Loucy (cell line): Measurements from ENCODE around the gene MRTFA.

Source experiments
- H2AFZ ChIP-seq: fragments of 200-600 bp; sonication (generic); 2 replicates; pipeline ENCODE4 v1.6.0; 2016; ENCODE audit warnings: antibody characterized with exemption, mild to moderate bottlenecking, low read length, moderate library complexity
- H3F3A ChIP-seq: fragments of 200-600 bp; 2 replicates; pipeline ENCODE4 v1.6.0; 2016; ENCODE audit warnings: antibody characterized with exemption, low read depth, mild to moderate bottlenecking
- H3K27me3 ChIP-seq: fragments of 200-600 bp; sonication (generic); 2 replicates; pipeline ENCODE4 v1.6.1; 2014; ENCODE audit warnings: low read length, mild to moderate bottlenecking; ENCODE audit not compliant: insufficient read depth, poor library complexity, severe bottlenecking
- H3K36me3 ChIP-seq: fragments of 200-600 bp; sonication (generic); 2 replicates; pipeline ENCODE4 v1.6.1; 2016; ENCODE audit warnings: low read length; ENCODE audit not compliant: insufficient read depth
- H3K4me1 ChIP-seq: fragments of 200-600 bp; sonication (generic); 2 replicates; pipeline ENCODE4 v1.5.1; 2014; ENCODE audit warnings: low read length, mild to moderate bottlenecking; ENCODE audit not compliant: insufficient read depth, poor library complexity, severe bottlenecking
- H3K4me2 ChIP-seq: fragments of 200-600 bp; sonication (generic); 2 replicates; pipeline ENCODE4 v1.6.0; 2014; ENCODE audit warnings: antibody characterized with exemption, low read length, low read depth, mild to moderate bottlenecking; ENCODE audit not compliant: poor library complexity, severe bottlenecking
- H3K4me3 ChIP-seq: fragments of 200-600 bp; sonication (generic); 2 replicates; pipeline ENCODE4 v1.5.1; 2014; ENCODE audit warnings: low read length, mild to moderate bottlenecking, mixed read lengths; ENCODE audit not compliant: poor library complexity, severe bottlenecking
- H3K79me2 ChIP-seq: fragments of 200-600 bp; sonication (generic); 2 replicates; pipeline ENCODE4 v1.6.1; 2014; ENCODE audit warnings: low read length; ENCODE audit not compliant: insufficient read depth
- H3K9ac ChIP-seq: fragments of 200-600 bp; sonication (generic); 2 replicates; pipeline ENCODE4 v1.6.0; 2014; ENCODE audit warnings: mild to moderate bottlenecking, low read depth, low read length, moderate library complexity; ENCODE audit not compliant: poor library complexity, severe bottlenecking
- H3K9me2 ChIP-seq: fragments of 200-600 bp; sonication (generic); replicated peaks from 2 replicates; pipeline ENCODE4 v1.6.1; 2016; ENCODE audit warnings: low read depth, low read length, mixed read lengths
- H3K9me3 ChIP-seq: fragments of 200-600 bp; sonication (generic); 2 replicates; pipeline ENCODE4 v1.6.1; 2014; ENCODE audit warnings: mild to moderate bottlenecking, antibody characterized with exemption, low read length, low read depth; ENCODE audit not compliant: insufficient read depth
- H4K20me1 ChIP-seq: fragments of 200-600 bp; sonication (generic); 2 replicates; pipeline ENCODE4 v1.6.0; 2014; ENCODE audit warnings: antibody characterized with exemption, low read length, mild to moderate bottlenecking; ENCODE audit not compliant: insufficient read depth, poor library complexity, severe bottlenecking
- CTCF ChIP-seq: fragments of 200-600 bp; sonication (generic); conservative IDR thresholded peaks from 2 replicates; pipeline ENCODE4 v1.5.1; 2014; ENCODE audit warnings: mild to moderate bottlenecking, antibody characterized with exemption, low read length
- EZH2phosphoT487 ChIP-seq: fragments of 200-600 bp; IDR thresholded peaks from 2 replicates; pipeline ENCODE4 v1.6.1; 2018; ENCODE audit warnings: antibody characterized with exemption, mild to moderate bottlenecking, moderate library complexity, borderline replicate concordance

The MRTFA gene

DNA sequence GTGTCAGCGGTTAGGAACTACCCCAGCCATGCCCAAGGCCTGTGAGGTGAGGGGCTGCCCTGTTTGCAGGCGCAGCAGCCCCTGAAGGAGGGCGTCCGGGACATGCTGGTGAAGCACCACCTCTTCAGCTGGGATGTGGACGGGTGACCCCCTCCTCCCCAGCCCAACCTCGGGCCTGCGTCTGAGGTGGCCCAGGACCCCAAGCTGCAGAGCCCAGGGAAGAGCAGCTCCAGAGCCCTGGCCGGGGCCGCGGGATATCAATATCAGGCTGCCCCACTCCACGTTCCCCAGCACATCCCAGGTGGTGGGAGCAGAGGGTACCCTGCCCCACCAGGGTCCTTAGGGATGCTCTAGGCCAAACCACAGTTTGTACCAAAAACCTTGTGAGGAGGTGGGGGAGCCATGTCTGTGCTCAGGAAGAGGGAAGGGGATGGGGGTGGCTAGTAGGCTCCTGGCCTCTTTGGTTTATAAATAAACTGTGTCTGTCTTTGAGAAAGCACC is 226.9 kb downstream of the MRTFA start:
- H3K4me2 ChIP-seq: no peak overlapping the region
- peaks cover 81% of the 10 kb centered on the region; the same call in 1 of the 2 replicates for H3K36me3 ChIP-seq
- H3K27me3 ChIP-seq: no peaks in the 10 kb centered on the region
- H2AFZ ChIP-seq: no peak overlapping the region
- no peaks in the 10 kb centered on the region for H3K4me1 ChIP-seq
- H3K9me2 ChIP-seq: no peaks in the 10 kb centered on the region
- no peaks in the 10 kb centered on the region; the same call in 1 of the 2 replicates for H3F3A ChIP-seq
- no peak overlapping the region for H3K4me3 ChIP-seq
- H3K9me3 ChIP-seq: no peaks in the 10 kb centered on the region
- H4K20me1 ChIP-seq: no peaks in the 10 kb centered on the region
- no peaks in the 10 kb centered on the region for H3K79me2 ChIP-seq
- no peak for TF ChIP-seq CTCF
- TF ChIP-seq EZH2phosphoT487: no peak
- H3K9ac ChIP-seq: no peak overlapping the region

- Histone ChIP-seq H4K20me1 (no peaks in the 10 kb centered on the region), H3K4me3 (no peak overlapping the region), H3K79me2 (no peaks in the 10 kb centered on the region), H3K4me1 (no peaks in the 10 kb centered on the region), H3K9me2 (no peaks in the 10 kb centered on the region), H3F3A (no peaks in the 10 kb centered on the region; the same call in 1 of the 2 replicates), H3K4me2 (no peak overlapping the region), H3K36me3 (peaks cover 86% of the 10 kb centered on the region; the same call in 1 of the 2 replicates), H2AFZ (no peak overlapping the region), H3K9ac (no peak overlapping the region), H3K27me3 (no peaks in the 10 kb centered on the region), H3K9me3 (no peaks in the 10 kb centered on the region)
- TF ChIP-seq EZH2phosphoT487 (no peak), CTCF (no peak)
Observed at GRCh38 chr22:40408718-40409612, 227.6 kb downstream of the MRTFA start.

DNA sequence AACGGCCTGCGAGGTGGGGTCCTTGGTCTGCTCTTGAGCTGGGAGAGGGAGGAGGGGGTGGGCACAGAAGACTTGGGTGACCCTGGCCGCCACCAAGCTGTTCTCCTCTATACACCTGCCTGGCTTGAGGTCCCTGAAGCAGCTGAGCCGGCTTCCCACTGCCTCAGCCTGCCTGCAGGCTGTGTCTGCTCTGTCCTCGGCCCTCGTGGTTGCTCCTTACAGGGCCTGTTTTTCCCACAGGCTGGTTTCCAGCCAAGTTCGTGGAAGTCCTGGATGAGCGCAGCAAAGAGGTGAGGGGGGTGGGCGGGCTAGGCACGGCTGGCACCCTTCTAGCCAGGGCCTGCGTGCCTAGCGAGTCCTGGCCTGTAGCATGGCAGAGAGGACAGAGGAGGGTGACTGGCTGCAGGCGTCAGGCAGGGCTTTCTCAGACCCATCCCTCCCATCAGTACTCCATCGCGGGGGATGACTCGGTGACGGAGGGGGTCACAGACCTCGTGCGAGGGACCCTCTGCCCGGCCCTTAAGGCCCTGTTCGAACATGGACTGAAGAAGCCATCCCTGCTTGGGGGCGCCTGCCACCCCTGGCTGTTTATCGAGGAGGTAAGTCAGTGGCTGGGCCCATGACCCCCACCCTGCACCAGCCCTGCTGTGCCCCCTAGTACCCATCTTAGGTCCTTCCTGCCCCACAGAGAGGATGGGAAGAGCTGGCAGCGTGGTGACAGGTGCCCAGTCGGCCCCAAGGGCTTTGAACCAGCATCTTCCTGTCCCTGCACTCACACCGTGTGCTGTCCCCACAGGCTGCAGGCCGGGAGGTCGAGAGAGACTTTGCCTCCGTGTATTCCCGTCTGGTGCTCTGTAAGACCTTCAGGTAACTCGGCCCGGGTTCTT is 228.4 kb downstream of the MRTFA start:
- TF ChIP-seq CTCF (no peak), EZH2phosphoT487 (no peak)
- no peaks in the 10 kb centered on the region for H3K9me3 ChIP-seq
- peaks cover 82% of the 10 kb centered on the region; the same call in 1 of the 2 replicates for H3K36me3 ChIP-seq
- no peaks in the 10 kb centered on the region for H3K27me3 ChIP-seq
- H3K79me2 ChIP-seq: no peaks in the 10 kb centered on the region
- peaks cover under 1% of the 10 kb centered on the region for H4K20me1 ChIP-seq
- H2AFZ ChIP-seq: no peak overlapping the region
- no peak overlapping the region for H3K4me2 ChIP-seq
- no peak overlapping the region for H3K9ac ChIP-seq
- no peaks in the 10 kb centered on the region for H3K9me2 ChIP-seq
- no peak overlapping the region for H3K4me3 ChIP-seq
- no peaks in the 10 kb centered on the region; the same call in 1 of the 2 replicates for H3F3A ChIP-seq
- H3K4me1 ChIP-seq: peaks cover 3% of the 10 kb centered on the region
